GM12873 (cell line): ENCODE results near the gene ZNF324B.
A peak's percentile ranks its signal among the peaks of the same experiment; 100 is the strongest.

ENCODE experiments used
- TF ChIP-seq, protein P1 (sequence below): IDR thresholded peaks from 2 replicates; pipeline ENCODE4 v1.5.1; 2012; ENCODE audit warnings: low read depth, mild to moderate bottlenecking, moderate library complexity, low read length, control low read depth; ENCODE audit not compliant: insufficient read depth; ENCODE audit errors: missing control alignments

ZNF324B gene

DNA sequence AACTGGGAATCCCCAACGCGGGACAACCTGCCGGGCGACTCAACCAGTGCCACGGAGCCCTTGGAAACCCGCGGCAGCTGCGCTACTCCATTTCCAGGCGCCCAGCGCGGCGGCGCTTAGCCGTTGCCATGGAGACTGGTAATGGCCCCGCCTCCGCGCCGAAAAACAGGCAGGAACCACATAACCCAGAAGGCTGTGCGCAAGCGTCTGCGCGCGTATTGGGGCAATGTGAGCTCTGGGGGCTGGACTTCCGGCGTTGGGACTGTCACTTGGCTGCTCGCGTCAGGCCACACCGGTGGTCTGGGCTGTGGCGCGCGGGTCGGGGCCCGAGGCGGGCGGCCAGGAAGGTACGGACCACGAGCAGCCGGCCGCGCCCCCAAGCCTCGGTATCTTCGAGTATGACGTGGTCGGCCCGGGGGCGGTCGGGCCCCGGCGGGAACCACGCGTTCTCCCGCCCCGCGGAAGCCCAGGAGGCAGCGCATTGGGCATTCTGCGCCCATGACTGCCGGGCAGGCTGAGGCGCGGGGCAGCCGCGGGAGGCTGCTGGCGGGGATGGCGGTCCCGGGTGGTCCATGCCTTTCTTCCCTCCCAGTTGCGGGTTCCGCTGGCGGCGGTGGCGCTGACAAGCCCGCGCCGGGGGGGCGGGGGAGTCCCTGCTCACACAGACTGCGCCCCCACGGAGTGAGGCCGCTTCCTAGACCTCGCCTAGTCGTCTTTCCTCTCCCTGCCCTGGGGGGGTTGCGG, at the start of gene ZNF324B:
Gene ZNF324B (plus strand): TSS at position 265 of the 744 bp plus-strand sequence. CDS start 2,080 bp downstream, outside the sequence.
- TF ChIP-seq, protein P1, sequence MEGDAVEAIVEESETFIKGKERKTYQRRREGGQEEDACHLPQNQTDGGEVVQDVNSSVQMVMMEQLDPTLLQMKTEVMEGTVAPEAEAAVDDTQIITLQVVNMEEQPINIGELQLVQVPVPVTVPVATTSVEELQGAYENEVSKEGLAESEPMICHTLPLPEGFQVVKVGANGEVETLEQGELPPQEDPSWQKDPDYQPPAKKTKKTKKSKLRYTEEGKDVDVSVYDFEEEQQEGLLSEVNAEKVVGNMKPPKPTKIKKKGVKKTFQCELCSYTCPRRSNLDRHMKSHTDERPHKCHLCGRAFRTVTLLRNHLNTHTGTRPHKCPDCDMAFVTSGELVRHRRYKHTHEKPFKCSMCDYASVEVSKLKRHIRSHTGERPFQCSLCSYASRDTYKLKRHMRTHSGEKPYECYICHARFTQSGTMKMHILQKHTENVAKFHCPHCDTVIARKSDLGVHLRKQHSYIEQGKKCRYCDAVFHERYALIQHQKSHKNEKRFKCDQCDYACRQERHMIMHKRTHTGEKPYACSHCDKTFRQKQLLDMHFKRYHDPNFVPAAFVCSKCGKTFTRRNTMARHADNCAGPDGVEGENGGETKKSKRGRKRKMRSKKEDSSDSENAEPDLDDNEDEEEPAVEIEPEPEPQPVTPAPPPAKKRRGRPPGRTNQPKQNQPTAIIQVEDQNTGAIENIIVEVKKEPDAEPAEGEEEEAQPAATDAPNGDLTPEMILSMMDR, result no peak

DNA sequence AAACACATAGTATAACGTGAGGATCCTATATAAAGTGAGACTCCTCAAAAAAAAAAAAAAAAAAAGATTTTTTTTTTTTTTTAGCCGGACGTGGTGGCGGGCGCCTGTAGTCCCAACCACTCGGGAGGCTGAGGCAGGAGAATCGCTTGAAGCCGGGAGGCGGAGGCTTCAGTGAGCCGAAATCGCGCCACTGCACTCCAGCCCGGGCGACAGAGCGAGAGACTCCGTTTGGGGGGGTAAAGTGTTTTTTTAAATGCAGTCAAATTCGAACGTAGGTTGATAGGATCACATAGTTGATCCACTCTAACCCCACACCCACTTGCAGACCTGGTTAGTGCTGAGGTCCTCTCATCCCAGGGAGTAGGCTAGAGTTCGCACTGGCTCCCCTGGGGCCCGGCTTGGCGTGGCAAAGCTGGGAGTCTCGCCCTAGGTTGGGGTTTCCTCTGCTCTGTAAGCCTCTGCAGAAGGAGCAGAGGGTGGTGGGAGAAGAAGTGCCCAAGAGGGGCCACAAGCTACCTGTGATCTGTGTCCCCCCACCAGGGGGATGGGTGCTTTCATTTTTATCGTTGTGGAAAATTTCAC, 49.5 kb upstream of the ZNF324B start:
- TF ChIP-seq, protein P1, result no peak

DNA sequence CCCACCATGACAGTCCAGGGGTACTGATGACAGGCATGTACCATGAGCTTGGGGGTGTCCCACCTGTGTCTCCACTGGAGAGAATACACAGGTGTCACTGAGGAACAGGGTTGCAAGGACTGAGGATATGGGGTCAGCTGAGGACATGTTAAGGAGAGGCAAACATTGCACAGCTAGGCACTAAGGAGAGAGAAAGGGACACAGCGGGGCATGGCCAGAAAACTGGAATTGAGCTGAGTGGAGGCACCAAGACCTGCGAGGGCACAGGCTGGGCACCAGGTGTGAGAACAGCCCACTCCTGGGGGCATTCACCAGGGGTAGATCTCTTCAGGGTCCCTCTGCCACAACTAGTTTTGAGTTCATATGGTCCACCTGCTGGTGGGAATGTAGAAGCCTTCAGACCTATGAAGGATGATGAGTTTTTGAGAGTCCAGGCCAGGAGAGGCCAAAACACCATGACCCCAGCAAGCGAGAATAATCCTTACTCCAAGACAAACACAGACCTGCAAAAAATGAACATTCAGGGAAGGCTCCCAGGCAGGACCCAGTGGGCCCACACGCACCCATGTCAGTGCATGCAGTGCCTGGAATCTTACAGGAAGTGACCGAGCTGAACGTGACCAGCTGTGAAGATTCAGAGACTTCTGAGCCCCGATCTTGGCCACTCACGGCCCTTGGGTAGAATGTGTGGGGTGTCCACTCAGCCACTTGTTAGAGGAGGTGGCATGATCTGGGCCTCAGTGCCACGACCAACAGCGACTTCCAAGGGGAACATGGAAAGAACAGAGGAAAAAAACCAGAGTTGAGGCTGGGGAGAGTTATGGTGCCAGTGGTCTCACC, 44.4 kb upstream of the ZNF324B start:
- TF ChIP-seq, protein P1, result peak; percentile 45

DNA sequence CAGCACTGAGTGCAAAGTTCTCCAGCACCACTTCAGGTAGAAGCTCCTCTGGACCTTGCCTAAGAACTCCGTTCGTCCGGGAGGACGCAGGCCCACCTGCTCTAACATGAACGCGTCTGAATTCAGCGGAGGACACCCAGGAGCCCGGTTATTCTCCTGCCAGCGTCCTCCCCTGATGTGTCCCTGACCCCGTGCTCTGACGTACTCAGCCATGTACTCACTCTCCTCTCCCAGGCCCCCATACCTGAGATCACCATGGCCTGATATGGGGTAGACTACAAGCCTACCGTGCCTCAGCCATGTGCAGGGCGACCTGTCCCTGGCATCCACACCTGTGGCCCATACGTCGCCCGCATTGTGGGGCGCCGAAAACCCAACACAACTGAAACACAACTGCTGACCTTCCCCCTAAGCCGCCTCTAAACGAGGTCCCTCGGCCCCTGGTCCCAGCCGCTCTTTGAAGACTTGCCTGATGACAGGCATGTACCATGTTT, 43.7 kb upstream of the ZNF324B start:
- TF ChIP-seq, protein P1, result no peak

DNA sequence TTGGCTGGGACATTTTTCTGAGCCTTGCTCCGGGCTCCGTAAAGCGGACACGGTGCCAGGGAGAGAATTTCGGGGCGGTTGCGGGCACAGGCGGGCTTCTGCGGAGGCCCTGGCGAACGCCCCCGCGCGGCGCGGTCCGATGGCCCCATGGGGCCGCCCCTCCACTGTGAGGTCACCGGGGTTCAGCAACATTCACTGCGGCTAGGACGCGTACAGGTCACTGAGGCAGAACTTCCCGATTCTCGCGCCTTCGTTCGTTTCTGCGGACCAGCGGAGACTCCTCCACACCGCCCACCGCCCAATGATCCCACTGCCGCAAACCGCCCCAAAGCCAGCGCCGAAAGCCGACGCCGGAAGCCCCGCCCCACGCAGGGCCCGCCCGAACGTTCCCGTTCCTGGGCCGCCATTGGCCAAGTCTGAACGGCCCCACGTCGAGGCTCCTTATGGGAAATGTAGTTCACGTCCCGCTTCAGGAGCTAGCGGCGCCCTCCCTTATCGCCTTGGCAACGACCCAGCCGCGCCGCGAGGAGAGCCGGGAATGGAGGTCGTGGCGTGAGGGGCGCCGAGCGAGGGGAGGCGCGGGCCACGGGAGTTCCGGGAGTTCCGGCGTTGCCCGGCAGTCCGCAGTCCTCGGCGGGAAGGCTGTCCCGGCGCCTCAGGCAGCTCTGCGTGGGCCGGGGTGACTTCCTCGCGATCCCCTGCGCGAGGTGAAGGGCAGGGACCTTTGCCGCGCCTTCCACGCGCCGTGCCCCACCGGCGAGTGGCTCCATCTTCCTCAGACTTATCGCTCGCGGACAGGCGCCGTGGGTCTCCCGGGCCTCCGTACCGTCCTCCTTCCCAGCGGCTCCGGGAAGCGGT, 43.0 kb upstream of the ZNF324B start, which contains the start of gene ZNF584:
Gene ZNF584 (plus strand): TSS at position 498 of the 858 bp plus-strand sequence. CDS start 499 bp downstream, outside the sequence.
- TF ChIP-seq, protein P1, result peak; percentile 16

DNA sequence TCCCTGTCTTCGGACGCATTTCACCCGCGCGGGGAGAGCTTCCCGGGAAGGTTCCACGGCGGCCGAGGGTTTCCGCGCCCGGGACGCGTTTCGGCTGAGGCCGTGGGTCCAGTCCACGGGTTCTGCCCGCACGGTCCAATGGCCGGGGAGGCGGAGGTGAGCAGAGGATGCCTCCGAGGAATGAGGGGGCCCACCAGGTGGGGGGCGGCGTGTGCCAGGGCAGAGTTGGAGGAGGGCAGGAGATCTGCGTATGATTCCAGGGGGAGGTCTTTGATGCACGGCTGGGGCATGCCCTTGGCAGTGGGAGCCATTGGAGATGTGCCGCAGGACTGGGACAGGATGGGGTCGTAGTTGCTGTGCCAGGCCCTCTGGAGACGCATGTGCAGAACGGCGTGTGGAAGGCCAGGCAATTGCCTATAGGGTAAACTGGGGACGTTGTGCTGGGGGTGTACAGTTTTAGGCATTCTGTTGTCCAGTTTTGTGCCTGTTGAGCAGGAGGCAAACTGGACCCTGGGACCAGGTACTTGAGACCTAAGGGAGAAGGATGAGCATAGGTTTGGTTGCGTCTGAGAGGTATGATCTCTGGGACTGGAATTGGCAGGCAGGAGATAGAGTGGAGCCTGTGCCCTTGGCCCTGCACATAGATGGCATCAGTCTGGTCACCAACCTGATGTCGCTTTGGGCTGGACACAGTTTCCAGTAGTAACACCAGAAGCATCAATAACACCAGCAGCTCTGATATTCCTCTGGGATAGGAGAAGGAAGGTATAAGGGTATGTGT, 42.2 kb upstream of the ZNF324B start:
- TF ChIP-seq, protein P1, result no peak
